NCI-H146 (cell line): ENCODE results near the gene SCG2.
"Not testable (repeated sequence)": the region's sequence is repeated elsewhere in the genome, so short reads cannot be mapped to it uniquely, and the experiment has no call there.

ENCODE experiments used
- DNase-seq: peaks from one replicate; lab custom pipeline; 2025; lab: John Stamatoyannopoulos, UW

Gene SCG2

GRCh38 chr2:223612501-223612900 lies 10.3 kb upstream of the SCG2 start:
- no peak for DNase-seq

- no peak for DNase-seq
Measured at GRCh38 chr2:223611061-223611460, 8.9 kb upstream of the SCG2 start.

- no peak for DNase-seq
Measured at GRCh38 chr2:223607476-223607875, 5.3 kb upstream of the SCG2 start.

- no peak for DNase-seq
Measured at GRCh38 chr2:223606946-223607345, 4.8 kb upstream of the SCG2 start.

- no peak for DNase-seq
Measured at GRCh38 chr2:223604231-223604630, 2.1 kb upstream of the SCG2 start.

- no peak for DNase-seq
Measured at GRCh38 chr2:223602972-223603371, 811 bp upstream of the SCG2 start.

GRCh38 chr2:223601018-223601417 lies 1.1 kb downstream of the SCG2 start:
- no peak for DNase-seq

- DNase-seq, result no peak
Measured at GRCh38 chr2:223599640-223600380, 2.4 kb downstream of the SCG2 start.

- DNase-seq, result no peak
Measured at GRCh38 chr2:223598994-223599639, 3.0 kb downstream of the SCG2 start.

- no peak for DNase-seq
Measured at GRCh38 chr2:223597076-223597475, 5.1 kb downstream of the SCG2 start.

GRCh38 chr2:223596208-223596607 lies 6.0 kb downstream of the SCG2 start:
- DNase-seq, result no peak

- DNase-seq, result no peak
Measured at GRCh38 chr2:223594831-223595230, 7.3 kb downstream of the SCG2 start.

GRCh38 chr2:223594259-223594658 lies 7.9 kb downstream of the SCG2 start:
- DNase-seq, result no peak

- DNase-seq, result not testable (repeated sequence)
Measured at GRCh38 chr2:223592689-223593088, 9.5 kb downstream of the SCG2 start.

GRCh38 chr2:223591596-223591995 lies 10.6 kb downstream of the SCG2 start:
- no peak for DNase-seq

- DNase-seq, result peak; percentile 66
Measured at GRCh38 chr2:223590964-223591363, 11.2 kb downstream of the SCG2 start.

GRCh38 chr2:223589901-223590300 lies 12.3 kb downstream of the SCG2 start:
- DNase-seq, result no peak

GRCh38 chr2:223588251-223588650 lies 13.9 kb downstream of the SCG2 start:
- peak; percentile 14 for DNase-seq

GRCh38 chr2:223587301-223587700 lies 14.9 kb downstream of the SCG2 start:
- DNase-seq, result no peak

- DNase-seq, result peak; percentile 54
Measured at GRCh38 chr2:223586261-223586660, 15.9 kb downstream of the SCG2 start.

GRCh38 chr2:223585666-223586065 lies 16.5 kb downstream of the SCG2 start:
- peak; percentile 84 for DNase-seq

GRCh38 chr2:223582001-223582400 lies 20.2 kb downstream of the SCG2 start:
- DNase-seq, result no peak

GRCh38 chr2:223580951-223581350 lies 21.2 kb downstream of the SCG2 start:
- DNase-seq, result no peak

GRCh38 chr2:223578846-223579245 lies 23.3 kb downstream of the SCG2 start:
- no peak for DNase-seq
